ENCODE data around the gene PXMP4.

The PXMP4 gene

GRCh38 chr20:33673410-33674293 is 46.5 kb downstream of the PXMP4 start:
- no peak for DNase-seq (ENCODE audit: low spot score)
- no peak for TF ChIP-seq CTCF (IDR thresholded peaks at IDR 0.05; ENCODE audit: extremely low read depth, insufficient read depth, missing control alignments)
- in situ Hi-C loops (cut with MboI; ENCODE audit: low pct_unique_long_range_greater_than_20kb, low sequenced_read_pairs, unreplicated experiment), result no loop called here

- TF ChIP-seq CTCF (IDR thresholded peaks at IDR 0.05; ENCODE audit: extremely low read depth, insufficient read depth, missing control alignments), result no peak
- no peak for DNase-seq (ENCODE audit: low spot score)
- in situ Hi-C loops (cut with MboI; ENCODE audit: low pct_unique_long_range_greater_than_20kb, low sequenced_read_pairs, unreplicated experiment), result no loop called here
Observed at GRCh38 chr20:33673114-33673409, 47.0 kb downstream of the PXMP4 start.

GRCh38 chr20:33672426-33673113 is 47.5 kb downstream of the PXMP4 start:
- no peak for DNase-seq (ENCODE audit: low spot score)
- no peak for TF ChIP-seq CTCF (IDR thresholded peaks at IDR 0.05; ENCODE audit: extremely low read depth, insufficient read depth, missing control alignments)
- in situ Hi-C loops (cut with MboI; ENCODE audit: low pct_unique_long_range_greater_than_20kb, low sequenced_read_pairs, unreplicated experiment), result no loop called here

GRCh38 chr20:33671573-33672288 is 48.4 kb downstream of the PXMP4 start:
- in situ Hi-C loops (cut with MboI; ENCODE audit: low pct_unique_long_range_greater_than_20kb, low sequenced_read_pairs, unreplicated experiment), result no loop called here
- TF ChIP-seq CTCF (IDR thresholded peaks at IDR 0.05; ENCODE audit: extremely low read depth, insufficient read depth, missing control alignments), result no peak

GRCh38 chr20:33670715-33671499 is 49.2 kb downstream of the PXMP4 start:
- TF ChIP-seq CTCF (IDR thresholded peaks at IDR 0.05; ENCODE audit: extremely low read depth, insufficient read depth, missing control alignments), result no peak
- in situ Hi-C loops (cut with MboI; ENCODE audit: low pct_unique_long_range_greater_than_20kb, low sequenced_read_pairs, unreplicated experiment), result no loop called here
- DNase-seq (ENCODE audit: low spot score), result no peak

More at GRCh38 chr20:33671573-33672288, 48.4 kb downstream of the PXMP4 start:
- DNase-seq (ENCODE audit: low spot score), result no peak

Data from GM13977 (cell line).